Measurements from ENCODE around the gene ZNF24.

Gene ZNF24

DNA sequence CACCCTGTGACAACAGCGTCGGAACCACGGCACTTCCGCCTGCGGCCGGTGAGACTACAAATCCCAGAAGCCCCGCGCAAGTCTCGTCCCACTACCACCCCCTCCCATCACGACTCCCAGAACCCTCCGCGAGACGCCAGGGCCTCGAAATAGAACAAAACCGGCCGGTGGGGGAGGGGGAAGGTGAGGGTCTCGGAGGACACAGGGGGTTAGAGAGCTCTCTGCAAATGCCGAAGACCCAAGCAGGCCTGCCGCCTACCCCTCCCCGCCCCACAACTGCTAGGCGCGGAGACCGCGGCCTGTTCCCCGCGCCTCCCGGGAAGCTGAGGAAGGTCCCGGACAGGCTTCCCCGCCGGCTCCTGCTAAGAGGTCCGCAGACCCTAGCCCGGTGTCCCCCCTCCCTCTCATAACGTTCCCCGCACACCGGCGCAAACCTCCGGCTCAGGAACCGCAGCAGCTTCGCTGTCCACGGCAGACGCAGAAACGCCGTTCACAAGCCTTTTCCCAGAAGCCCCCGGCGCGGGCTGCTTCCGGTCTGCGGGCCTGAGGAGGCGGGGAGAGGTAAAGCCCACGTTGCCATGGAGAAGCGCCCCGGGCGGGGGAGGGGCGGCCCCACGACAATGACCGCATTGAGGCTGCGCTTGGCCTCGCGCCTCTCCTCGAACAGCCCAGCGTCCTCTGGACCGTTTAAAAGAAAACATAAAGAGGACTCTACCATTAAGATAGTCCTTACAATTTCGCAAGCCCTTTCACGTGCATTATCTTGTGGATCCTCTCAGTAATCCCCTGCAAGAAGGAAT, at the start of gene ZNF24:
Gene ZNF24, minus strand, starts transcription at position 485 of the 800 bp plus-strand sequence. CDS start 3,770 bp downstream, outside the sequence.
- peak; percentile 85 for DNase-seq

DNA sequence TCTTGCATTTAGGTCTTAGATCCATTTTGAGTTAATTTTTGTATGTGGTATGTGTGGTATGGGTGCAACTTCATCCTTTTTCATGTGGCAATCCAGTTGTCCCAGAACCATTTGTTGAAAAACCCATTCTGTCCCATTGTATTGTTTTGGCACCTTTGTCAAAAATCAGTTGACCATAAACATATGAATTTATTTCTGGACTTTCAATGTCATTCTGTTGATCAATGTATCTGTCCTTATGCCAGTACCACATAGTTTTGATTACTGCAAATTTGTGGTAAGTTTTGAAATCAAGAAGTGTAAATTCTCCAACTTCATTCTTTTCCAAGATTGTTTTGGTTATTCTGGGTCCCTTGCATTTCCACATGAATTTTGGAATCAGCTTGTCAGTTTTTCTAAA, 49.5 kb upstream of the ZNF24 start:
- DNase-seq, result no peak

GRCh38 chr18:35392375-35392774, 48.2 kb upstream of the ZNF24 start:
- DNase-seq, result no peak

GRCh38 chr18:35390951-35391700, 46.9 kb upstream of the ZNF24 start:
- DNase-seq, result no peak

DNA sequence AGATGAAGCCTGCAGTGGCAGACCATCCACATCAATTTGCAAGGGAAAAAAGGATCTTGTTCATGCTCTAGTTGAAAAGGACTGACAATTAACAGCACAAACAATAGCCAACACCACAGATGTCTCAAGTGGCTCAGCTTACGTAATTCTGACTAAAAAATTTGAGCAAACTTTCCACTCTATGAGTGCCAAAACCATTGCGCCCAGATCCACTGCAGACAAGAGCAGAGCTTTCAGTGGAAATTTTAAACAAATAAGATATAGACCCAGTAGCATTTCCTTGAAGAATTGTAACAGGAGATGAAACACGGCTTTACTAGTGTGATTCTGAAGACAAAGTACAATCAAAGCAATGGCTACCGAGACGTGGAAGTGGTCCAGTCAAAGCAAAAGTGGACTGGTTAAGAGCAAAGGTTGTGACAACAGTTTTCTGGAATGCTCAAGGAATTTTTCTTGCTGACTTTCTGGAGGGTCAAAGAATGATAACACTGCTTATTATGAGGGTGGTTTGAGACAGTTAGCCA, 44.9 kb upstream of the ZNF24 start:
- DNase-seq, result no peak

GRCh38 chr18:35387152-35387571, 42.9 kb upstream of the ZNF24 start:
- DNase-seq, result peak; percentile 66

DNA sequence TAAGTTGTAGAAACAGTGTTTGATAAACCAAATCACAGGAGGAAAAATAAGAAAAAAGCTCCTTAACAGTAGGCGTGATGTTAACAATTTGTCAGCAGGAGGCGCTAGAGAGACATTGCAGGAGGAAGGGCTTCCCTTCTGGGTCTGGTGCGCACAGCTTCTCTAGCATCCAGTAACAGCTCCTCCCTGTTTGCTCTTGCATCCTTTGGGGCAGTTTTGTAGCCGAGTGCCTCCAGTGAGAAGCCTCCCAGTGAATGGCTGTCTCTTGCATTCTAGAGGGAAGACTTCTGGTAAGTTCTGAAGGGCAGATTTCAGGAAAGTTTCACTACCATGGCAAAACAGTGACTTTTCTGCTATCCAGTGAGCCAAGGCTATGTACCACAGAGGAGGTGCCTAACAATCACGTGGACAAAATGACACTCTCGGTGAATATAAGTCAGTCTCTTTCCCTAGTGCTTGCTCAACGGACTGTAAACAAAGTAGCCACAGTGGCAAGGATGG, 42.4 kb upstream of the ZNF24 start:
- DNase-seq, result peak; percentile 75

GRCh38 chr18:35383136-35383535, 38.9 kb upstream of the ZNF24 start:
- no peak for DNase-seq

DNA sequence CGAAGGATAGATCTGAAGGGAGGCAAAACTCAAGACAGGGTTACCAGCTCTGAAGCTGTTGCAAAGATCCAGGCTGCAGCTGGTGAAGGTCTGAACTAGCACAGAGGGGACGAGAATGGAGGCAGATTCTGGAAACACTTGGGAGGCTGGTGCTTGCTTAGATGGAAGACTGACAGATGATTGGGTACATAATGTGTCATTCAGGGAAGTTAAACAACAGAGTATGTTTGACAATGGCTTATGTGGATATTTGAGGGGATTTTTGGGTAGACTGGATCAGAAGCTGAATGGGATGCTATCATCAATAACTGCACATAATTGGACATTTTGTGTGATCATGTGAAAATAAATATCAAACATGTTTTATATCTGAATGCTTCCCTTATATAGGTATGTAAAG, 35.2 kb upstream of the ZNF24 start:
- DNase-seq, result no peak

DNA sequence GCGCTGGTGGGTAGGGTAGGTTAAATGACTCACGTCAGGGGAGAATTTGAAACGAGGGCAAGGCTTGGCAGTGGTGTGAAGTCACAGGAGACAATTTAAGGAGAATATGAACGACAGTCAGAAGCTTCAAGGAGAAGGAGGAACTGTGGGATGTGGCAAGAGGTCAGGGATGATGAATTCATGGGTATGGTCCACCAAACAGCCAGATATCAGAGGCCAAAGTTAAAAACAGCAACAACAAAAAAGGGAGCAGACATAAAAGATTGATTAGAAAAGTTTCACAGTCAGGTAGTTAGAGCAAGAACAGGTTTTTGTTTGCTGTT, 34.3 kb upstream of the ZNF24 start:
- no peak for DNase-seq

- no peak for DNase-seq
These were observed 33.8 kb upstream of the ZNF24 start for GRCh38 chr18:35377875-35378573.

DNA sequence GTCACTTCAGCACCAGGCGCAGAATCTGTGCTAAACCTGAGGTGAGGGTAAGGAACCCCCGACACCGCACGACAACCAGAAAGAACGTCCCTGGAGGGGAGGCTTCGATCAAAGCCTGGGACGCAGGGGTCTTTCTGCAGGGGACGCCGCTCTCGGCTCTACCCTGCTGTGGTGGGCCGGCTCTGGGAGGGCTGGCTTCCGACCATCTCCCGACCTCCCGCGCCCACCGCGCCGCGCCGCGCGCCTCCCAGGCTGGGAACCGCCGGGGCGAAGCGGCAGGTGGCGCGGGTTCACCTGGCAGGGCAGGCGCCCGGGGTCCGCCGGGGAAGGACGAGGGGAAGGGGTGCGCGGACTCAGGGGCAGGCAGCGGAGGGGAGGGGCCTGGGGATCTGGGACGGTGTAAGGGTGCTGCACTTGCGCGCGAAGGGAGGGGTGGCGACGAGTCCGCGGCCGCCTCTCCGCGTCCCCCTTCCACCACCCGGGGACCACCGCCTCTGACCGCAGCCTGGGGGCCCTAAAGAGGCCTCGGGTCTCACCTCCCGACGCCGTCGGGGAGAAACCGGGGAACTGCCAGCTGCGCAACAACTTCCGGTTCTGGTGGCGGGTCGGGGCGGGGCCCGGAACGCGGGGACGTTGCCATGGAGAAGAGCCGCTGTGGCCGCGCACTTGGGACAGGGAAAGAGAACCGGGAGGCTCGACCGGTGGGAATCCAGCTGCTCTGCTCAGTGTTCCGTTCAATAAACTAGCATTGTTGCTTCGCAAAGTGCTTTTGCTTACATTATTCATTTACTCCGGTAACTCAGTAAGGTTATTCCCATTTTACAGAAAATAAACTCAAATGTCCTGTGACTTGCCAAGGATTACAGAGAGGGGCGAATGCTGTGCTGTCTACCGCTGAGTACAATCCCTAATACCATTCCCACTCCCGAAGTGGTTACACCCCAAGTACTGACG, 32.8 kb upstream of the ZNF24 start, which contains the start of gene ZNF396:
Gene ZNF396, minus strand, starts transcription at position 596 of the 954 bp plus-strand sequence. CDS start 3,045 bp downstream, outside the sequence.
- DNase-seq, result peak; percentile 61

- DNase-seq, result no peak
These were observed 32.1 kb upstream of the ZNF24 start for GRCh38 chr18:35376393-35376741.

GRCh38 chr18:35374708-35375107, 30.5 kb upstream of the ZNF24 start:
- DNase-seq, result no peak

DNA sequence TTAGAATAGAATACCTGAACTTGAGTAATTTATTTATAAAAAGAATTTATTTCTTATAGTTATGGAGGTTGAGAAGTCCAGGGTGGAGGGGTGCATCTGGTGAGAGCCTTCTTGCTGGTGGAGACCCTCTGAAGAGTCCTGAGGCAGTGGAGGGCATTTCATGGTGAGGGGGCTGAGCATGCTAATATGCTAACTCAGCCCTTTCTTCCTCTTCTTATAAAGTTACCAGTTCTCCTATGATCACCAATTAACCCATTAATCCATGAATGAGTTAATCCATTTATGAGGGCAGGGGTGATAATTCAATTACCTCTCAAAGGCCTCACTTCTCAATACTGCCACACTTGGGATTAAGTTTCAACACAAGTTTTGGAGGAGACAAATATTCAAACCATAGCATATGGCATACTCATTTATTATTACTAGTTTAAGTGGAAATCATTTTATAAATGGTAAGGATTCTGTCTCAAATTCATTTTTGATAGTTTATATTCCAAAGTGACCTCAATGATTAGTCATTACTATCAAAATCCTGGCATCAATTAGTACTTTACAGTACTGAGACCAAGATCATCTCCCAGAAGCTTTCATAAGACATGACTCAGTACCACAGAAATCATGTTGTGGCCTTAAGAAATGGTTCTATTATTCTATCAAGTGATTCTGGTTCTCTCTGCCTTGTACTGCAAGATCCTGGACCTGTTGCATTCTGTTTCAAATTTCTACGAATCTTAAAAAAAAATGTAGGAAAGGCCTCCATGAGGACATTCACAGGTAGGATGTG, 27.4 kb upstream of the ZNF24 start:
- DNase-seq, result no peak

GRCh38 chr18:35369126-35369525, 24.9 kb upstream of the ZNF24 start:
- DNase-seq, result no peak

GRCh38 chr18:35368595-35368994, 24.4 kb upstream of the ZNF24 start:
- no peak for DNase-seq

DNA sequence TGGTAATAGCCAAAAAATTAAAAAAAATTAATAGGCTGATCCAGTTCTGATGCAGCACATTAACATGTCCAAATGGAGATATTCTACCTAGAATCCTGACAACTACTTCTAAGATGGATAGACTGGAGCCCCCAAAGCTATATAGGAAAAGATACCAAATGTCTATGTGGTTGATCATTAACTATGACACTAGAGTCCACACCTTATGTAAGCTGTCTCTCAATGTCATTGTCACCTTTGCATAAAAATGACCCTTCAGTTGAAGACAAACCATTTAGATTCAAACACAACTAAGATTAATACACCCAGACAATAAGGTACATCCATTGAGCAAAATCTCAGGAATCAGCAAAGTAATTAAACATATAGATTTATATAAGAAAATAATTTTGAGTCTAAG, 18.3 kb upstream of the ZNF24 start:
- DNase-seq, result no peak

DNA sequence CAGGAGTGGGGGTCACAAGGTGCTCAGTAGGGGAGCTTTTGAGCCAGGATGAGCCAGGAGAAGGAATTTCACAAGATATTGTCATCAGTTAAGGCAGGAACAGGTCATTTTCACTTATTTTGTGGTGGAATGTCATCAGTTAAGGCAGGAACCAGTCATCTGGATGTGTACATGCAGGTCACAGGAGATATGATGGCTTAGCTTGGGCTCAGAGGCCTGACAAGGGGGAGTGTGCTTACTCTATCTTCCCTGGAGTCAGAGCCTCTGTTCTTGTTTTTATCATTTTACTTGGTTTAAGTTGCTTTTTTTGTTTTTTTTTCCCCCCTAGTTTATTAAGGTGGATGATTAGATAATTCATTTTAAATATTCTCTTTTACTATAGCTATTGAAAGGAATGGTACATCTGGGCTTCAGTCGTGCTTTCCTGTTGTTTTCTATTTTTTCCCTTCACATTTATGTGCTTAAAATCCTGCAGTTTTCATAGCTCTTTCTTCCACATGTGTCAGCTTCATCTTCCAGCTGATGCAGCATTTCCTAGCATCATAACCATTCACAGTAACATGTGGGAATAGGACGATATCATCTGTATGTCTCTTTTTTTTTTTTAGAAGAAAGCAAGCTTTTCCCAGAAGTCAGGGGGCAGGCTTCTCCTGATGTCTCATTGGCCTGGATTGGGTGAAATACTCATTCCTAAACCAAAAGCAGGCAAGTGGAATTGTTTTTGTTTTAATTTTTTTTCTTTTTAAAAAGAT, 17.5 kb upstream of the ZNF24 start:
- no peak for DNase-seq

DNA sequence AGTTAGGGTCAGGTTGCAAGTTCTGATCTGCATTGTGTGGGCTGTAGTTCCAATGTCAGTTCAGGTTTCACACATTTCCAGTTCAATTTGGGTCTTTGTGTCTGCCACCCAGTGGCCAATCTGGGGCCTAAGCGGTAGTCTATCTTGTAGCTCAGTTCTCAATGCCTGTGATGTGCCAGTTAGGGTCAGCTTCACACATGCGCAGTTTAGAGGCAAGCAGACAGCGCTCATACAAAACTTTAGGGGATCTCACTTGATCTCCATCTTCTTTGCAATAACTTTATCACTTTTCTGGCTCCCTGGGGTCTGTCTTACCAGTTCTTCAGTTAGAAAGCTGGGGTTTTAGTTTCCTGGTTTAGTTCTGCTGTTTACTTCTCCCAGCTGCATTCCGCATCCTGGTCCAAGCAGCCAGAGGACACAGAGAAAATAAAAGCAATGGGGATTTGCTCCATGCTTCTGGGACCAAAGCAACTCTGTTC, 11.0 kb upstream of the ZNF24 start:
- peak; percentile 89 for DNase-seq

Data from SHP77 treated with DMSO at 0.1 percent for 48 hours (cell line).